GM20000 (cell line): Measurements from ENCODE around the gene ZNF423.

Experiments
- DNase-seq: peaks from one replicate; pipeline ENCODE4 v3.0.0; 2012; ENCODE audit warnings: low spot score
- CTCF ChIP-seq: IDR thresholded peaks from 2 replicates; pipeline ENCODE4 v1.5.1; 2012; ENCODE audit warnings: mild to moderate bottlenecking, control low read depth; ENCODE audit errors: extremely low read depth, missing control alignments

Gene ZNF423

GRCh38 chr16:49706620-49707355 is 149.1 kb downstream of the ZNF423 start:
- no peak for TF ChIP-seq CTCF
- DNase-seq = no peak

GRCh38 chr16:49704586-49705155 is 151.2 kb downstream of the ZNF423 start:
- TF ChIP-seq CTCF = no peak
- no peak for DNase-seq

- no peak for DNase-seq
- no peak for TF ChIP-seq CTCF
Observed at GRCh38 chr16:49703483-49703882, 152.4 kb downstream of the ZNF423 start.

GRCh38 chr16:49701789-49702494 is 154.0 kb downstream of the ZNF423 start:
- DNase-seq = no peak

GRCh38 chr16:49701065-49701685 is 154.7 kb downstream of the ZNF423 start:
- TF ChIP-seq CTCF = no peak
- no peak for DNase-seq

More at GRCh38 chr16:49701789-49702494, 154.0 kb downstream of the ZNF423 start:
- no peak for TF ChIP-seq CTCF

GRCh38 chr16:49700251-49701064 is 155.5 kb downstream of the ZNF423 start:
- TF ChIP-seq CTCF = no peak
- DNase-seq = no peak
